GM19328 (cell line): ENCODE data around the gene TMEM271.
"Not testable (repeated sequence)": the region's sequence is repeated elsewhere in the genome, so short reads cannot be mapped to it uniquely, and the experiment has no call there.

ENCODE experiments used
- ATAC-seq: cut with Tn5 transposase; IDR thresholded peaks from one replicate; pipeline ENCODE4 v1.9.1; 2021; ENCODE audit warnings: mild to moderate bottlenecking, moderate library complexity; ENCODE audit not compliant: unreplicated experiment

TMEM271 gene

GRCh38 chr4:566508-567295 lies 9.4 kb downstream of the TMEM271 start:
- no peak for ATAC-seq

GRCh38 chr4:566035-566434 lies 10.1 kb downstream of the TMEM271 start:
- no peak for ATAC-seq

DNA sequence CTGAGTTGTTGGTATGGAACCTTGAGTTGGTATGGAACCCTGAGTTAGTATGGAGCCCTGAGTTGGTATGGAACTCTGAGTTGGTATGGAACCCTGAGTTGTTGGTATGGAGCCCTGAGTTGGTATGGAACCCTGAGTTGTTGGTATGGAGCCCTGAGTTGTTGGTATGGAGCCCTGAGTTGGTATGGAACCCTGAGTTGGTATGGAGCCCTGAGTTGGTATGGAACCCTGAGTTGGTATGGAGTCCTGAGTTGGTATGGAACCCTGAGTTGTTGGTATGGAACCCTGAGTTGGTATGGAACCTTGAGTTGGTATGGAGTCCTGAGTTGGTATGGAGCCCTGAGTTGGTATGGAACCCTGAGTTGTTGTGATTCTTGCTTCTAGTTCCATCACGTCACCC lies 10.5 kb downstream of the TMEM271 start:
- not testable (repeated sequence) for ATAC-seq

DNA sequence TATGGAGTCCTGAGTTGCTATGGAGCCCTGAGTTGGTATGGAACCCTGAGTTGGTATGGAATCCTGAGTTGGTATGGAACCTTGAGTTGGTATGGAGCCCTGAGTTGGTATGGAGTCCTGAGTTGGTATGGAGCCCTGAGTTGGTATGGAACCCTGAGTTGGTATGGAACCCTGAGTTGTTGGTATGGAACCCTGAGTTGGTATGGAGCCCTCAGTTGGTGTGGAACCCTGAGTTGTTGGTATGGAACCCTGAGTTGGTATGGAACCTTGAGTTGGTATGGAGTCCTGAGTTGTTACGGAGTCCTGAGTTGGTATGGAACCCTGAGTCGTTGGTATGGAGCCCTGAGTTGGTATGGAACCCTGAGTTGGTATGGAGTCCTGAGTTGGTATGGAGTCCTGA lies 13.6 kb downstream of the TMEM271 start:
- ATAC-seq, result not testable (repeated sequence)

GRCh38 chr4:561426-561825 lies 14.7 kb downstream of the TMEM271 start:
- no peak for ATAC-seq

DNA sequence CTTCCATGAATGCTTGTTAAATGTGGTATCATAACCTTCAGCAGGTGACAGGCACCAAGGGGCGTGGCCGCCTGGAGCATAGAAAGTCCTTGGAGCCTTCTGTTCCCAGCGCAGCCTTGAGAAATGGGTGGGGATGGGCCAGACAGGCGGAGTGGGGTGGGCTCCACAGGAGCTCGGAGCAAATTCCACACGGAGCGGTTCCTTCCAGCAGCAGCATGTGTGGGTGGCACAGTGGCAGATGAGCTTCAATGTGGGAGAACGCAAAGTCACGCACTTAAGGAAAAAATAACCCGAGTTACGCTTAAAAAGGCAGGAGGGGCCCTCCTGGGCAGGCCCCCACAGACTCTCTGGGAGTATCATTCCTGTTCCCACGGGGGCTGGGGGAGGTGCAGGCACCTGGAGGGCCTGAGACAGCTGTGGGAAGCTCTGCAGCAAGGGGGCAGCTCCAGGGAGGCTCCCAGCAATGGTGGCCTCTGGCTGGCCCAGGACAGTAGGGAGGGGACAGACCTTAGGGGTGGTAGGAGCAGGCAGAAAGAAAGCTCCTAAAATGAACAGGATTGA lies 15.3 kb downstream of the TMEM271 start:
- no peak for ATAC-seq

DNA sequence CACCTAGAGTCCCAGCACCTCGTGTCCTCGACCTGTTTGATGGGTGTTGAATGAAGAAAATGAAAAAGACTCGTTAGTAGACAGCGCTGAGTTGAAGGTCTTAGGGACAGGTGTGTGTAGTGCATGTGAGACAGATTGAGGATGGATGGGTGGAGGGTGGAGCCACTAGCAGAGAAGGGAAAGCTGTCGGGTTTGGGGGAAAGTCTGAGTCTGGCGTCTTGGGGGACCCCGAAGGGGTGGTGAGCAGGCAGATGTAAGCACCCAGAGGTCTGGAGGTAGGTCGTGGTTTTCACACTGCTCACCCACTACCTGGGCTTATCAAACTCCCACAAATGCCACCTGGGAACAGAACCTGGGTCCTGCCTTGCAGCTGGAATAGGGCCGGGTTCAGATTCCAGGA lies 16.0 kb downstream of the TMEM271 start:
- no peak for ATAC-seq

- ATAC-seq, result no peak
These were observed 20.4 kb downstream of the TMEM271 start for GRCh38 chr4:555566-556275.

DNA sequence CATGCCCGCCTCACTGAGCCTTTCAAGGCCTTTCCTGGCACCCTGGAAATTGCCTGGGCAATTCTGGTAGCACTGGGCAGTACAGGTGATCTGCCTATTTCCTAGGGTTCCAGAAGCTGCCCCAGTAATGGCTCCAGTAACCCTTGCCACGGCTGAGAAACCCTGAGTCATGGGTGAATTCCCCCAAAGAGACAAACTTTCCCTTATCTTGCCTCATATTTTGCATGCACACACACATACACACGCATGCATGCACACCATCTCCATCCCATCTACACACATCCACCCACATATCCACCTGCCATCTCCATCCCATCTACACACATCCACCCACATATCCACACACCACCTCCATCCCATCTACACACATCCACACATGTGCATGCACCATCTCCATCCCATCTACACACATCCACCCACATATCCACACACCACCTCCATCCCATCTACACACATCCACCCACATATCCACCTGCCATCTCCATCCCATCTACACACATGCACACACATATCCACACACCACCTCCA lies 21.2 kb downstream of the TMEM271 start:
- ATAC-seq, result not testable (repeated sequence)

GRCh38 chr4:552019-552418 lies 24.1 kb downstream of the TMEM271 start:
- no peak for ATAC-seq

- ATAC-seq, result not testable (repeated sequence)
These were observed 25.8 kb downstream of the TMEM271 start for GRCh38 chr4:550268-550667.

- no peak for ATAC-seq
These were observed 27.1 kb downstream of the TMEM271 start for GRCh38 chr4:548976-549375.

GRCh38 chr4:545612-546011 lies 30.5 kb downstream of the TMEM271 start:
- no peak for ATAC-seq

GRCh38 chr4:544386-545105 lies 31.5 kb downstream of the TMEM271 start:
- no peak for ATAC-seq

- no peak for ATAC-seq
These were observed 34.8 kb downstream of the TMEM271 start for GRCh38 chr4:541271-541670.

DNA sequence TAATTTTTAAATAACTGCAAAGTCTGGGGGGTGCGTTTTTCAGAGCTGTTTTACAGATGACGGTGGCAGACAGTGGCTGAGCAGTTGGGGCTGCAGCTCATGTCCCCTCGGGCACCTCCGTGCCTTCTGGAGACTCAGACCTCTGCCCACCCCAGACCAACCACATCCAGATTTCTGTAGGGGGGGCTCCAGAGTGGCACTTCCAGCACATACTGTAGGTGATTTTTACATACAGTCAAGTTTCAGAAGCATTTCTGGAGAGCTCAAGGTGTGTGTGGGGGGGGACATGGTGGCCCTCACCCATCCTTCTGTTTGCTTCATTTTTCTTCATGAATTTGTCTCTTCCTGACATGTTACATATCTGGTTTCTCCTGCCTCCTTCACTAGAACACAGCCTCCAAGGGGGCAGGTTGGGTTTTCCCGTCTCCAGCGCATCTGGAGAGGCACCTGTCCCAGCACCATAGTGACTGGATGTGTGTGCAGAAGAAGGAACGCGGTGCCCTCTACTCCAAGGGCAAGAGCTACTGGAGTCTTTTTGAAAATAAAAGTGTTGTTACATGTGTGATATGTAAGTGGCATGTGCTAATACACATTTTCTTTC lies 37.5 kb downstream of the TMEM271 start:
- ATAC-seq, result no peak

DNA sequence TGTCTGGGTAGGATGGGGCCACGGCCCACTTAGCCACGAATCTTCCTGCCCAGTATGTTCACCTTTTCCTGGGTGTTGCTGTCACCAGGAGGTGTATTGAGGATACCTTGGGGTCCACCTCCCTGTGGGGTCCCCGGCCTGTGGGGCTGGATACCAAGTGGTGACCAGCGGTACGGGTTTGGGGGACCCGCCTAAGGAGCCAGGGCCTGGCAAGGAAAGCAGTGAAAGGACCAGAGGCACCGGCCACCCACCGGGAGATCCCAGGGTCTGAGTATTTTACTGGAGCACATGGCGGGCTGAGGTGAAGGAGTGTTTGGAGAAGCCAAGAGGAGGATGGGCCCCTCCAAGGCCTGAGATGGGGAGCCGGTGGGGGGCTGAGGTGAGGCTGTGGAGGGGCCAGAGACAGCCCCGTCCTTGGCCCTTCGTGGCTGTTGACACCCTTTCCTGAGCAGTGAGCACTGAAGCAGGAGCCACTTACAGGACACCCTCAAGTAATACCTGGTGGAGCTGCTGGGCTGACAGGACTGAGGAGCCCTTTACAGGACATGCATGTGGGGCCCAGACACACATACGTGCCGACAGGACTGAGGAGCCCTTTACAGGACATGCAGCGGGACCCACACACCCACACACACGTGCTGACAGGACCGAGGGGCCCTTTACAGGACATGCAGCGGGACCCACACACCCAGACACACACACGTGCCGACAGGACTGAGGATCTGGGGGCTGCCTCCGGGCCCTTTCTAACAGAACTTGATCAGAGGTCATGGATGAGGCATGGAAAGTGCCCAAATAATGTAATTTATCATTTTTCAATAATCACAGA lies 38.4 kb downstream of the TMEM271 start:
- ATAC-seq, result no peak

DNA sequence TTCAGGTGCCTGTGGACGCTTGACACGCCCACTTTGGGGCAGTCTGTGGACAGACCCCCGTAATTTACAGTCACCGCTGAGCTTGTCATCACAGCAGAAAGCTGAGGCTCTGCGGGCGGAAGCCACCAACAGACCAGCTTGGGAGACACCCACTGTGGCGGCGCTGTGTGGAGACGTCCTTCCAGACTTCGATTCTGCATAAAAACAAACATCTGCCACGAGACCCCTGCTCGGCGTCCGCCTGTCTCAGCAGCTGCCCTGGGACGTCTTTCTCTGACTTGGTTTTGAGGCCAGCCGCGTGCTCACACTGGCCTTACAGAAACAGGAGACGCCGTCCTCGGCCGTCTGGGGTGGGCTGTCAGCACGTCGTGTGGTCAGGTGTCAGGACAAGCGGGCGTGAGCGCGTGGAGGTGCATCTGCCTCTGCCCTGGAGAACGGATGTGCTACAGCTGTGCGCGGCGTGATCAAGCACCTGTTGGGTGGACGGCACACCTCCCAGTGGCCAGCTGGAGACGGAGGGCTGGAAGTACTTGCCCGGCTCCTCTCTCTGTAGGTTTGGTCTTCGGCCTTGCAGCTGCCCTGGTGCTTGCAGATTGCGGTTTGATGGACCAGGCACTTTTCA lies 39.6 kb downstream of the TMEM271 start:
- no peak for ATAC-seq

GRCh38 chr4:535924-536281 lies 40.2 kb downstream of the TMEM271 start:
- ATAC-seq, result no peak
